HL-60/S4 (cell line): ENCODE data around the gene TMC8.
"Not testable (repeated sequence)": the region's sequence is repeated elsewhere in the genome, so short reads cannot be mapped to it uniquely, and the experiment has no call there.

Experiments
- in situ Hi-C: fragments of 300-500 bp; cut with MboI; formaldehyde crosslinking; loops from 2 replicates; pipeline ENCODE4 v1.14.3; 2022; ENCODE audit warnings: low sequenced_read_pairs

TMC8 gene

GRCh38 chr17:78133179-78133951 is 2.8 kb downstream of the TMC8 start:
- in situ Hi-C loops: no loop called here

GRCh38 chr17:78133971-78134898 is 3.7 kb downstream of the TMC8 start:
- in situ Hi-C loops: no loop called here

GRCh38 chr17:78134899-78135385 is 4.4 kb downstream of the TMC8 start:
- in situ Hi-C loops: no loop called here

- in situ Hi-C loops: no loop called here
Measured at GRCh38 chr17:78135858-78136500, 5.4 kb downstream of the TMC8 start.

- in situ Hi-C loops: no loop called here
Measured at GRCh38 chr17:78137392-78138203, 7.0 kb downstream of the TMC8 start.

DNA sequence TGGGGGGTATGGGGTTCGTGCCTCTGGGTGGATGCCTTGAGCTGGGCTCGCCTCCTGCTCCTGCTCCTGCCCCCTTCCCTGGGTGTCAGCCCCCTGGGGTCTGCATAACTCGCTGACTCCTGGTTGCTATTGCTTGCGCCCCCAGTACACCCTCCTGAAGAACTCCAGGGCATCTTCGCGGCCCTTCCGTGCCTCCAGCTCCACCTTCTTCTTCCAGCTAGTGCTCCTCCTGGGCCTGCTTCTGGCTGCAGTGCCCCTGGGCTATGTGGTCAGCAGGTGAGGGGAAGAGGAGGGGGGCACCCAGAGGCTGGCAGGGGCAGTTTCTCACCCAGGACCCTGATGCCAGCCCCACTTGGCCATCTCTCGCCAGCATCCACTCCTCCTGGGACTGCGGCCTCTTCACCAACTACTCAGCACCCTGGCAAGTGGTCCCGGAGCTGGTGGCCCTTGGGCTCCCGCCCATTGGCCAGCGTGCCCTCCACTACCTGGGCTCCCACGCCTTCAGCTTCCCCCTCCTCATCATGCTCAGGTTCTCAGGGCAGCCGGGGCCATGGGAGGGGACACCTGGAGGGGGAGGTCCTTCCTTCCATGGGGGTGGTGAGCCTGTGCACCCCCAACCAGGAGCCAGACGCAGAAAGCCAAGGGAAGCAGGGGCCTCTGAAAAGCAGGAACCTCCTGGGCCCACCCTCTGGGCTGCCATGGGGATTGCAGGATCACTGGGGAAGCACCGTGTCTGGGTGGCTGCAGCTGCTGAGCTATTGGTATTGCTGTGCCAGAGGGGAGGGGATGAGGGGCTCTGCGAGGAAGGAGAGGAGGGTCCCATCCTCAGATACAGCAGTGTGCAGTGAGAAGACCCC is 7.9 kb downstream of the TMC8 start:
- in situ Hi-C loops: no loop called here

DNA sequence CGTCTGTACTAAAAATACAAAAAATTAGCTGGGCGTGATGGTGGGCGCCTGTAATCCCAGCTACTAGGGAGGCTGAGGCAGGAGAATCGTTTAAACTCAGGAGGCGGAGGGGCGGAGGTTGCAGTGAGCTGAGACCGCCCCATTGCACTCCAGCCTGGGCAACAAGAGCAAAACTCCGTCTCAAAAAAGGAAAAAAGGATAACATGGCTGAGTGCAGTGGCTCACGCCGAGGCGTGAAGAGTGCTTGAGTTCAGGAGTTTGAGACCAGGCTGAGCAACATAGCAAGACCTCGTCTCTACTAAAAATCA is 9.2 kb downstream of the TMC8 start:
- in situ Hi-C loops: not testable (repeated sequence)

GRCh38 chr17:78140169-78141051 is 9.8 kb downstream of the TMC8 start:
- in situ Hi-C loops: no loop called here

GRCh38 chr17:78141437-78142118 is 11.0 kb downstream of the TMC8 start:
- in situ Hi-C loops: no loop called here

DNA sequence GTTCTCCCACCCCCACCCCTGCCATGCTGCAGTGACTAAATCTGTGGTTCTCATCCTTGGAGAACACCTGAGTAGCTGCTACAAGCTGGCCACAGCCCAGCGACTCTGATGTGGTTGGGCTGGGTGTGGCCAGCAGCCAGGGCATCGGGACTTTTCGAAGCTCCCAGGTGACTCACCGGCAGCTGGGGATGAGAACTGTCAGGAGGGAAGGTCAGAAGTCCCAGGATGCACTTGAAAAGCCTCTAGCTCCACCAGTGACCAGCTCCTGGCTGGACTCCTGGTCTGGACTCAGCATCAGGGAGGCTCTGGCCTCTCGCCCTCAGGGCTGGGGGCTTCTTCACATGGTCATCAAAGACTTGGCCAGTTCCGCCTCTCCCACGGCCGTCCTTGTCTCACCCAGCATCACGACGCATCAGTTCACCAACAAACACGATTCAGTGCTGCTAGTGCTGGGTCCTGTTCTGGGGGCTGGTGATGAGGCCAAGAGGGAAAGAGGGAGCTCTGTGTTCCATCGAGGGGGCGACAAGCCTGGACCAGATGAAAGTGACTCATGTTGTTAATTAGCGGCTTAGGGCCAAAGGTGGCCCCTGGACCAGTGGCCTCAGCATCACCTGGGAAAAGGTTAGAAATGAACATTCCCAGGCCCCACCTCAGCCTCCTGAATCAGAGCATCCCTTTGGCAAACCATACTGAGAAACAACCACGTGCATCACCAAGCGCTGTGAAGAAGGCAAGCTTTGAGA is 11.7 kb downstream of the TMC8 start:
- in situ Hi-C loops: no loop called here

GRCh38 chr17:78143214-78144146 is 12.9 kb downstream of the TMC8 start:
- in situ Hi-C loops: no loop called here

DNA sequence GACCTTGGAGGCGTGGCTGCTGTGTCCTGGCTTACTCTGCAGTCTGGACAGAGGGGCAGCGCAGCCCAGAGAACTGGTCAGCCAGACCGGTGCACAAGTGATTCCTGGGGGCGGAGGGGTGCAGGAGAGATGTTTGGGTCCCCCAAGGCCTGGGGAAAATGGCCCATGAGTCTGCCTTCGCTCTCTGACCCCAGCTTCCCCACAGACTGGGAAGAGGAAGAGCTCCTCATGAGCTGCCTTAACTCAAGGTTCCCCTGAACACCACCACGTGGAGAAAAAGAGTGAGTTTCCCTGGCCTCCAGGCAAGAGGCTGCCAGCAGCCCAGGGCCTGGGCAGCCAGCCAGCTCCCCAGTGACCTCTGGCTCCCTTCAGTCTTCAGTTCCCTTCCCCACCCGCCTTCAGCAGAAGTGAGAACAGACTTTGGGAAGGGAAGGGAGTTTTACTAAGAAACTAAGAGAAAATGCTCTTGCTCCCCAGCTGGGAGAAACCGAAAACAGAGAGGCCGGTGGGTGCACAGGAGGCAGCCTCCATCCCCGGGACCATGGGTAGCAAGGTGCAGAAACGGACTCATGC is 13.7 kb downstream of the TMC8 start:
- in situ Hi-C loops: no loop called here

DNA sequence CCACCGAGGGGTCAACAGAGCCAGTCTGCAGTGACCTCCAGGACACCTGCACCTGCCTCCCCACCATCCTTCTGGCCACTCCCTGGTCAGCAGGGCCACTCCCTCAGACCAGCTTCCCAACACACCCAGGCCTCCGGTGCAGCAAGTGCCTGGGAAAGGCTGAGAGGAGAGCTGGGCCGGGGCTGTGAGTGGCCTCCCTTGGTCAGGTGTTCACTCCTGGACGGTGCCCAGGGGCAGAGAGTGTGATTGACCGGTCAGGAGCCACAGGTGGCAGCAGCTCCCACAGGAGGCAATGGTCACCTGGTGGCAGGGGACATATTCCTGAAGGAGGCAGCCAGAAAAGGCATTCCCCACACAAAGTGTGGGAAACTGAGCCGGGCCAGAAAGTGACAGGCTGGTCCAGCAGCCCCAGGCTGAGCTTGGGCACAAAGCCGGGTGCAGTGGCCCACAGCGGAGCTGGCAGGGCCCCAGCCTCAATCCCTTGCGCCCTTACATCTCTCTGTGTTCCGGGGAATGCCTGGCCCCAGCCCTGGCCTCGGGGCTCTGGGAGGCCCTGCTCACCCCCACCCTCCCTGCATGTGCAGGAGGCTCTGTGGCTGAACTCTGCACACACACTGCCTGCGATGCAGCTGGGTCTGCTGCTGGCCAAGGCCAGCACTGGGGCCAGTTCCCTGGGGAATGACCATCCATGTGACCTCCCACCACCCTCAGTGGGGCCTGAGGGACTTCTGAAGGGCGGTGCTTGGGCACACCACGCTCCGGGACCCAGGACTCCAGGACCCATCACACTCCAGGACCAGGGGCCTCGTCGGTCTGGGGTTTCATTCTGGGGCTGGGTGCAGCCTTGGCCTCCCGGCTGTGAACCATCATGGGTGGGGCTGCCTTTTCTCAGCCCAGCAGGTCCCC is 14.4 kb downstream of the TMC8 start:
- in situ Hi-C loops: no loop called here

- in situ Hi-C loops: no loop called here
Measured at GRCh38 chr17:78146471-78146869, 15.9 kb downstream of the TMC8 start.

DNA sequence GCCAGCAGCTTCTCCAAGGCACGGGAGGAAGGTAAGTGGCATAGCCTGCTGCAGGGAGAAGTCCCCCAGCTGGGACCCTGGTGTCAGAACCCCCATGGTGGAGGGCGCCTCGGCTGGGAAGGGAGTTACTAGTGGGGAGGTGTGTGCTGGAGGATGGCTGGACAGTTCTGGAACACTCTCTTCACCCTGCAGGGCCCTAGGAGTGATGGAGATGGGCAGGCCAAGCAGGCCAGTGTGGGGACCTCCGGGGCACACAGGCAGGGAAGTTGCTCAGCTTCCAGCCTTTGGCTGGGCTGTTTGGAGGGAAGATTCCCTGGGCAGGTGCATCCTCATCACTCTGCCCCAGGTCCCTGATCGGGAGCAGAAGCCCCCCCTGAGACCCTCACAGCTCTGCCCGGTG is 16.3 kb downstream of the TMC8 start:
- in situ Hi-C loops: no loop called here
